A549 (cell line): Measurements from ENCODE around the gene CNTNAP2.

Source experiments
- CHD2 ChIP-seq: fragments of 150-350 bp; IDR thresholded peaks from 2 replicates; pipeline ENCODE4 v1.6.1; 2014; ENCODE audit warnings: low read length; ENCODE audit not compliant: partially characterized antibody
- CTCF ChIP-seq: fragments of >200 bp; sonication (Bioruptor Twin); formaldehyde crosslinking; IDR thresholded peaks from 3 replicates; pipeline ENCODE4 v1.5.1; 2016
- EP300 ChIP-seq, 2 experiments: fragments of >200 bp; sonication (Bioruptor Twin); formaldehyde crosslinking; IDR thresholded peaks; 2 replicates in 1 of 2; 3 replicates in 1 of 2; pipeline ENCODE4 v1.6.1; 2016 to 2017
- HEYL ChIP-seq: fragments of 250-450 bp; sonication (Bioruptor Pico); IDR thresholded peaks from 2 replicates; pipeline ENCODE4 v1.8.0; 2021; ENCODE audit warnings: mild to moderate bottlenecking, moderate library complexity
- HMGXB4 ChIP-seq: fragments of 250-450 bp; sonication (Bioruptor Pico); IDR thresholded peaks from 2 replicates; pipeline ENCODE4 v1.5.0; 2021; ENCODE audit warnings: mild to moderate bottlenecking, moderate library complexity, borderline replicate concordance
- NFE2L2 ChIP-seq: fragments of 150-350 bp; conservative IDR thresholded peaks from 2 replicates; pipeline ENCODE4 v1.6.1; 2014; ENCODE audit warnings: low read length
- POLR2A ChIP-seq: IDR thresholded peaks from 2 replicates; pipeline ENCODE4 v1.6.1; 2012; ENCODE audit warnings: mild to moderate bottlenecking, low read length
- RARB ChIP-seq: fragments of 250-450 bp; sonication (Bioruptor Pico); IDR thresholded peaks from 2 replicates; pipeline ENCODE4 v1.8.0; 2021; ENCODE audit warnings: mild to moderate bottlenecking, moderate library complexity
- REST ChIP-seq: fragments of 200-600 bp; sonication (generic); IDR thresholded peaks from 2 replicates; pipeline ENCODE4 v1.6.1; 2016; ENCODE audit warnings: antibody characterized with exemption, mild to moderate bottlenecking, moderate library complexity
- USF2 ChIP-seq: fragments of 450-650 bp; IDR thresholded peaks from 2 replicates; pipeline ENCODE4 v1.6.1; 2014; ENCODE audit warnings: antibody characterized with exemption

GRCh38 chr7:147858421-147858820 is 1741.8 kb downstream of the CNTNAP2 start:
- no peak for TF ChIP-seq RARB (CRISPR knock-in tag)
- no peak for TF ChIP-seq CTCF
- no peak for TF ChIP-seq REST
- no peak for TF ChIP-seq HEYL (CRISPR knock-in tag)
- no peak for TF ChIP-seq USF2
- no peak for TF ChIP-seq NFE2L2
- no peak for TF ChIP-seq CHD2
- no peak for TF ChIP-seq POLR2A
- no peak for TF ChIP-seq HMGXB4 (CRISPR knock-in tag)
- no peak for TF ChIP-seq EP300 (IDR thresholded peaks at IDR 0.05)
